HL-60/S4 treated with retinoic acid at 250 ng/mL for 4 days and 3 days (cell line): ENCODE results near the gene THSD7B.

ENCODE experiments used
- in situ Hi-C: fragments of 300-500 bp; cut with MboI; formaldehyde crosslinking; loops from 2 replicates; pipeline ENCODE4 v1.7.0; 2022; ENCODE audit warnings: low sequenced_read_pairs

Gene THSD7B

GRCh38 chr2:137118140-137118539 is 352.8 kb downstream of the THSD7B start:
- in situ Hi-C loops: no loop called here

GRCh38 chr2:137123226-137123625 is 357.9 kb downstream of the THSD7B start:
- in situ Hi-C loops: no loop called here

GRCh38 chr2:137133225-137133624 is 367.9 kb downstream of the THSD7B start:
- in situ Hi-C loops: no loop called here

GRCh38 chr2:137138263-137138662 is 372.9 kb downstream of the THSD7B start:
- in situ Hi-C loops: no loop called here

GRCh38 chr2:137151731-137152130 is 386.4 kb downstream of the THSD7B start:
- in situ Hi-C loops: no loop called here

GRCh38 chr2:137154946-137155345 is 389.6 kb downstream of the THSD7B start:
- in situ Hi-C loops: no loop called here

- in situ Hi-C loops: no loop called here
Observed at GRCh38 chr2:137155356-137156104, 390.2 kb downstream of the THSD7B start.

- in situ Hi-C loops: no loop called here
Observed at GRCh38 chr2:137156221-137156844, 391.0 kb downstream of the THSD7B start.

- in situ Hi-C loops: no loop called here
Observed at GRCh38 chr2:137157851-137158250, 392.5 kb downstream of the THSD7B start.

- in situ Hi-C loops: no loop called here
Observed at GRCh38 chr2:137161250-137161649, 395.9 kb downstream of the THSD7B start.

GRCh38 chr2:137165968-137166367 is 400.6 kb downstream of the THSD7B start:
- in situ Hi-C loops: no loop called here

GRCh38 chr2:137167651-137168050 is 402.3 kb downstream of the THSD7B start:
- in situ Hi-C loops: no loop called here

- in situ Hi-C loops: no loop called here
Observed at GRCh38 chr2:137168552-137168951, 403.2 kb downstream of the THSD7B start.

GRCh38 chr2:137172162-137172561 is 406.8 kb downstream of the THSD7B start:
- in situ Hi-C loops: no loop called here

GRCh38 chr2:137173463-137173862 is 408.1 kb downstream of the THSD7B start:
- in situ Hi-C loops: no loop called here

GRCh38 chr2:137175246-137175645 is 409.9 kb downstream of the THSD7B start:
- in situ Hi-C loops: no loop called here

GRCh38 chr2:137178951-137179377 is 413.6 kb downstream of the THSD7B start:
- in situ Hi-C loops: no loop called here

- in situ Hi-C loops: no loop called here
Observed at GRCh38 chr2:137179542-137179941, 414.2 kb downstream of the THSD7B start.

- in situ Hi-C loops: no loop called here
Observed at GRCh38 chr2:137180012-137180411, 414.7 kb downstream of the THSD7B start.

GRCh38 chr2:137181370-137181769 is 416.0 kb downstream of the THSD7B start:
- in situ Hi-C loops: no loop called here

GRCh38 chr2:137182071-137182470 is 416.7 kb downstream of the THSD7B start:
- in situ Hi-C loops: no loop called here

GRCh38 chr2:137183206-137183898 is 418.0 kb downstream of the THSD7B start:
- in situ Hi-C loops: no loop called here
